NCI-H2081 (cell line): Measurements from ENCODE around the gene SLC49A4.

Experiments used
- DNase-seq, 2 experiments: peaks; one replicate each; lab custom pipeline; 2025; lab: John Stamatoyannopoulos, UW

Gene SLC49A4

GRCh38 chr3:122859021-122859805 lies 64.3 kb downstream of the SLC49A4 start:
- DNase-seq: no peak

DNA sequence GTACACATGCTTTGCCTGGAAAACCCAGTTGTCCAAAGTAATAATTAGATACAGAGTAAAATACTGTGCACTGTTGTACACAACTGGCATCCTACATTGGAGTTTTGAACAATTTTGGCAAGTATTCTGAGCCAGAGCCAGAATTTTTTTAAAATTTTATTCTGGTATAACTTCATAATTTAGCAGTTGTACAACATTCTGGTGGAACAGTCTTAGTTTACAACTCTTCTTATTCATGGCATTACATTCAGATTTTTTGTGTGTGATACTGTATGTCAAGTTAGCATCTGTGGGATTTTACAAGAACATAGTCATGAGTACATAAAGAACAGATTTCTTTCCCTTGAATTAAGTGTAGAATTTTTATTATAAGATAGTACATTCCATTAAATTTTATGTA lies 67.5 kb downstream of the SLC49A4 start:
- no peak for DNase-seq

DNA sequence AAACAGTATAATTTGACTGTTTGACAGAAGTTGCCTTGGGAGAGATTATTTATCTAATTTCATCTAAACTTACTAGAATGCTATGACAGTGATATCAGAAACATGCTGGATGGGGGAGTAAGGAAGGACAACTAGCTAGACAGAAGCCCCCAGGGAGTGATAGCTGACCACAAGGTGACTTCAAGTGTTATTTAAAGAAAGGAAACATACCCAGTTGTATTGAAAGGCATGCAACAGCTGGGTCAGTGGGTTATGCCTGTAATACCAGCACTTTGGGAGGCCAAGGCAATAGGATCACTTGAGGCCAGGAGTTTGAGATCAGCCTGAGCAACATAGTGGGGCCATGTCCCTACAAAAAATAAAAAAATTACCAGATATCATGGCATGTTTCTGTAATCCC lies 69.6 kb downstream of the SLC49A4 start:
- no peak for DNase-seq

- DNase-seq: no peak
Observed at GRCh38 chr3:122868322-122868721, 73.5 kb downstream of the SLC49A4 start.

DNA sequence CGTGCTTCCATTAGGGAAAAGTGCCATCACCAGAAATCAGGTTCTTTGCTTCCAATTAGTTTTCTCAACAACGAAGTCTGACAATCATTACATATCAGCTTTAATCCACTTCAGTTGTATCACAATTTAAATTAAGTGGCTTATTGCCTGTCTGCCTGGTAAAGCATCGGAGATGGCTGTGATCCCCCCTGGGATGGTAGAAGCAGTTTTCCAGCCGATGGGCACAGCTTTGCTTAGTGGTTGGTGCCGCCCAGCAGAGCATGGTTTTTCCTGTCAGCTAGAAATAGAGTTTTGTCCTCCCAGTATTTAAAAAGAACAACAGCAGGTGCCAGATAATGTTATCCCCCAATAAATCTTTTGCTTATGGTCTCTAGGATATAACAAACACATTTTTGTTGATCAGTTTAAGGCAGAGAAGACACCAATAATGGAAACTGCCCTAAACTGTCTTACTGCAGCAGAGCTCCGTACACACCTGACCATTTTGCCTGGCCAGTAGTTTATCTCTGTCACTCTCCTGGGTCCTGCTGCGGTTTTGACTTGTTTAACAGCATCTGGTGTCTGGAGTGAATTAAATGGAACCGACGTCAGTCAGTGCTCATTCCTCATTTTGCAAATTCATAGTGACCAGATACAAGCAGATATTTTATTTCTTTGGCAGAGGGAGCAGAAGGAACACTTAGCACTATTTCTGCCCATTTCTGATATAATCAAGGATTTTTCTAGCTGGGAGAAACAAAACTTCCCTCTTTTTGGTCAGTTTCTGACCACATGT lies 79.1 kb downstream of the SLC49A4 start:
- peak in 1 of 2 experiments; percentile 29 for DNase-seq

- no peak for DNase-seq
Observed at GRCh38 chr3:122875547-122876127, 80.8 kb downstream of the SLC49A4 start.

DNA sequence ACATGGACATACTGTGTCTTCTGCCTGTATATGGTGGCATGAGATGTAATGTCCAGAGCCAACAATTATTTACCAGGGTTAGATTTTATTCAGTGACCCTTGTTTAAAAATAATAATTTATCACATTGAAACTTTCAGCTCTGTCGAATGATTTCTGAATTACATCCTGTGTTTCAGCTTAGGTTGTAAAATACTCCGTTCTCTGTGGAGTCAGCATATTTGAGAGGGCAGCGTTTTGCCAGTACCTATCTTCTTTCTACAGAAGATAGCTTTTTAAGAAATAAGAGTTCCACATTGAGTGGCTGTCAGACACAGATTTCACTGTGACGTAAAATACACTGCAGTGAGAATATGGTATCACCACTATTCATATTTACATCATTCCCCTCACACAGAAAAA lies 85.3 kb downstream of the SLC49A4 start:
- DNase-seq: no peak

DNA sequence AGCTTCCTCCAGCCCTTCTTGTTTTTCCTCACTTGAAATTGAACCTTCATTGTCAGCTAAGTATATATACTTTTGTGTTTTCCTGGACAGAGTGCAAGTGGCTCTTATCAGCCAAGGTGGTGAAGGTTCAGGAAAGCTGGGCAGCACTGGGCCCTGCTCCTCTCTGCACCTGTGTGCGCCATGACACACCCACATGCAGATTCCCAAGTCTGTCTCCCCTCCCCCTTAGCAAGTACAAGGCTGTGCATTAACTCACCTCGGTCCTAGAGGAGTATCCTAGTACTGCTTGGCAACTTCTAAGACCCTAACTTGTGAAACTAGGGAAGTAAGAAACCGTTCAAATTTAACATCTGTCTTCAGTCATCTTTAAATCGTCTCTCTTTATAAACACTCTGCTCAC lies 85.8 kb downstream of the SLC49A4 start:
- DNase-seq: no peak

GRCh38 chr3:122882361-122882947 lies 87.6 kb downstream of the SLC49A4 start:
- no peak for DNase-seq

- DNase-seq: no peak
Observed at GRCh38 chr3:122886251-122886650, 91.4 kb downstream of the SLC49A4 start.

DNA sequence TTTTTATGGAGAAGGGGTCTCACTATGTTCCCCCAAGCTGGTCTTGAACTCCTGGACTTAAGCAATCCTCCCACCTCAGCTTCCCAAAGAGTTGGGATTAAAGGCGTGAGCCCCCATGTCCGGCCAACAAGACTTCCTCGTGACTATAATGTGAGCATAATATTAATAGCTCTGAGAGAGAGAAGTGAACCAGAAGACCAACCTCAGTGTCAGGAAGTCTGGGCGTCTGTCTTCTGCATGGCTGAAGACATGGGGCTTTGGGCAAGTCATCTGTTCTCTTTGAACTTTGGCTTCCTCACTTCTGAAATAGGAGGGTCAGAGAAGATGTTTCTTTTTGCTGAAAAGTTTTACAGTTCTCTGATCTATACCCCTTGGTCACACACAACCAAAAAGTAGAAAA lies 92.1 kb downstream of the SLC49A4 start:
- DNase-seq: no peak

- no peak for DNase-seq
Observed at GRCh38 chr3:122890077-122890719, 95.3 kb downstream of the SLC49A4 start.

DNA sequence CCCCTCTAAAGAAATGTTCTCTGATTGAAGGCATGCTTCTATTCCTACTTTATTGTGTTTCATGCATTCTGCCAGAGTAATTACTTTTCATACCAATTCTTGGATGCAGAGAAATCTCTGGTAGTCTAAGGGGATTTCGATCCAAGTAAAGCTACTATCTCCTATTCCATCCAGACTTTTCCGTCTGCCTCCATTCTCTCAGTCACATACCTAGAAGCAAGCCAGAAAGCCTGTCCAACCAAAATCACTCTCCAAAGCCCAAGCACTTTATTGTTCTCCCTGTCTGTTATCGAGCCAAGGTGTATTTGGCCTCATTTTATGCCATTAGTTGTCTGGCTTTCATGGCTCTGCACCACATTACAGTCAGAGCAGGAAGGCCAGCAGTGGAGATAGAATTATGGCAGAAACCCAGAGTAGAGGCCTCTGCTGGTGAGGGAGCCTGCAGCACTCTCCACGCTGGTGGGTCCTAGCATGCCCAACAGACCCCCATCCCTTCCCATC lies 95.9 kb downstream of the SLC49A4 start:
- DNase-seq: no peak

GRCh38 chr3:122892118-122892960 lies 97.5 kb downstream of the SLC49A4 start:
- DNase-seq: no peak

GRCh38 chr3:122893282-122893681 lies 98.4 kb downstream of the SLC49A4 start:
- DNase-seq: no peak

DNA sequence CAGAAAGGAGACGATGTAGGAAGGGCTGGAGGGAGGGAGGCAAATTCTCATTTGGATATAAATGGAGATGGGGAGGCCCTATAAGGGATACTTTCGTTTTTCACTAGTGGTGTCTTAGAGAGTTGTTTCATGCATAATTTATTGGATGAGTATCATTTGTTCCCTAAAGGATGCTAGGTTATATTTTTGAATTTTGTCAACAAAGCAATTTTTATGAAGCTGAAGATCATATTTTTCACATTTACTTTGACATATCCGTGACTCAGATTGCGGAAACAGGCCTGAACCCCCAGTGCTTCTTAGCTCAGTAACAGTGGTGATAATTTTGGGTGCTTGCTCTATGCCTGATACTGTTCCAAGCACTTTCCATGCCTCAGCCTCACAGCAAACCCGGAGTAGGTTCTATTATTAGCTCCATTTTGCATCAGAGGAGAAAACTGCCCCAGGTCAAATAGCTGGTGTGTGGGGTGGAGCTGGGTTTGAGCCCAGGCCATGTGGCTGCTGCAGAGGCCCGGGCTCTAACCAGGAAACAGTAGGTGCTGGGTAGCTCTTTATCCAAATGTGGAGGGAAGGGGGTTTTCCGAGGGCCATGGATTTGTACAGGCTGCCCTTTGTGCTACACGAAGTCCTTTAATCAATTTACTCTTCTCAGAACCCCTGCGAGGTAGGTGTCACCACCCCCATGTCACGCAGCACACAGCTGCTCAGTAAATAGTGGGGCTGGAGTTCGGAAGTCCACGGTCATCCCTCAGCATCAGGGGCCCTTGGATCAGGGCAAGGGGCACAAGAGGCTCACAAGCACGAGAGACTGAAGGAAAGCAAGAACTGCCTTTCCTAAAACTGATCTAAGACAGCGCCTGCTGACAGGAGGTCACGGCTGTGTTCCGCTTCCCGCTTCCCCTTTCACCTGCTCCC lies 99.1 kb downstream of the SLC49A4 start:
- DNase-seq: no peak

GRCh38 chr3:122898298-122898697 lies 103.4 kb downstream of the SLC49A4 start:
- DNase-seq: no peak

- DNase-seq: no peak
Observed at GRCh38 chr3:122902326-122902725, 107.5 kb downstream of the SLC49A4 start.

- no peak for DNase-seq
Observed at GRCh38 chr3:122903171-122903570, 108.3 kb downstream of the SLC49A4 start.

DNA sequence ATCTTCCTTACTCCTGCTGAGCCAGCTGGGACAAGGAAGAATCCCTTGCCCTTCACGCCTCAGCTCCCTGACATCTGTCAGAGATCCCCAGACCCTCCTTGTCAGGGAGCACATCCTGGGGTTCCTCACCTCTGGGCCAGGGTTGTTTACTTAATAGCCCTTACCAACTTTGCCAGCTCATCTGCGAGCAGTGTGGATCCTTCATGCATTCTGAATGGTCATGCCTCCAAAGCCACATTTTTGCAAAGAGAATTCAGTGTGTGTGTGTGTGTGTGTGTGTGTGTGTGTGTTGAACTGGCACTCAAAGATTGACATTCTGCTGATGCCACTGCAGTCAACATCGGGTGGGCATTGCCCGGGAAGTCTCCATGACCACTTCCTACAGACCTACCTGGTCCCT lies 112.6 kb downstream of the SLC49A4 start:
- DNase-seq: no peak
